H9 (cell line): ENCODE measurements around the gene YIPF3. TPM values are rescaled to one million over a fixed set of nuclear protein-coding genes. Genes with fewer than 3 reads are reported as not detected.

Experiments
- DNase-seq: peaks from one replicate; pipeline ENCODE4 v3.0.0-alpha.2; 2017
- H2AFZ ChIP-seq: one replicate; pipeline ENCODE4 v1.6.1; 2013; ENCODE audit warnings: mild to moderate bottlenecking, low read length, control low read depth, moderate library complexity
- H2AK5ac ChIP-seq: 2 replicates; pipeline ENCODE4 v1.6.1; 2013; ENCODE audit warnings: low read length, control low read depth, mixed read lengths; ENCODE audit not compliant: insufficient read length
- H2BK120ac ChIP-seq: one replicate; pipeline ENCODE4 v1.6.1; 2013; ENCODE audit warnings: low read depth, mild to moderate bottlenecking, low read length, control low read depth, inconsistent platforms; ENCODE audit not compliant: poor library complexity, severe bottlenecking
- H2BK12ac ChIP-seq: 2 replicates; pipeline ENCODE4 v1.6.1; 2013; ENCODE audit warnings: low read length, control low read depth, mixed read lengths, low read depth; ENCODE audit not compliant: insufficient read length
- H2BK15ac ChIP-seq: 2 replicates; pipeline ENCODE4 v1.6.1; 2013; ENCODE audit warnings: low read depth, low read length, control low read depth
- H2BK20ac ChIP-seq: one replicate; pipeline ENCODE4 v1.6.1; 2013; ENCODE audit warnings: low read depth, mild to moderate bottlenecking, low read length, control low read depth, inconsistent platforms; ENCODE audit not compliant: poor library complexity, severe bottlenecking
- H2BK5ac ChIP-seq: 2 replicates; pipeline ENCODE4 v1.6.1; 2013; ENCODE audit warnings: low read length, control low read depth, mixed read lengths; ENCODE audit not compliant: insufficient read length
- H3K14ac ChIP-seq: 2 replicates; pipeline ENCODE4 v1.6.1; 2013; ENCODE audit warnings: low read length, control low read depth; ENCODE audit not compliant: insufficient read depth
- H3K18ac ChIP-seq: 2 replicates; pipeline ENCODE4 v1.6.1; 2013; ENCODE audit warnings: low read depth, mild to moderate bottlenecking, mixed read lengths, low read length, control low read depth; ENCODE audit not compliant: insufficient read length
- H3K23ac ChIP-seq: 2 replicates; pipeline ENCODE4 v1.6.1; 2013; ENCODE audit warnings: low read length, control low read depth, mixed read lengths, low read depth; ENCODE audit not compliant: insufficient read length
- H3K23me2 ChIP-seq: 2 replicates; pipeline ENCODE4 v1.6.1; 2013; ENCODE audit warnings: low read depth, mild to moderate bottlenecking, mixed read lengths, low read length, control low read depth; ENCODE audit not compliant: insufficient read length, poor library complexity, severe bottlenecking
- H3K27ac ChIP-seq: 2 replicates; pipeline ENCODE4 v1.5.1; 2013; ENCODE audit warnings: low read length, control low read depth, mixed read lengths, low read depth; ENCODE audit not compliant: insufficient read length
- H3K27me3 ChIP-seq: 2 replicates; pipeline ENCODE4 v1.6.1; 2013; ENCODE audit warnings: low read length, control low read depth, inconsistent platforms; ENCODE audit not compliant: insufficient read depth
- H3K4ac ChIP-seq: 2 replicates; pipeline ENCODE4 v1.6.1; 2013; ENCODE audit warnings: low read depth, mild to moderate bottlenecking, control low read depth, inconsistent platforms, low read length, moderate library complexity
- H3K4me1 ChIP-seq: 2 replicates; pipeline ENCODE4 v1.6.1; 2013; ENCODE audit warnings: low read length, control low read depth, inconsistent platforms; ENCODE audit not compliant: insufficient read depth
- H3K4me2 ChIP-seq: 2 replicates; pipeline ENCODE4 v1.6.1; 2013; ENCODE audit warnings: low read length, control low read depth, mixed read lengths; ENCODE audit not compliant: insufficient read length, insufficient read depth
- H3K56ac ChIP-seq: 2 replicates; pipeline ENCODE4 v1.6.1; 2013; ENCODE audit warnings: low read depth, mild to moderate bottlenecking, mixed read lengths, low read length, control low read depth; ENCODE audit not compliant: insufficient read length
- H3K79me1 ChIP-seq: 2 replicates; pipeline ENCODE4 v1.6.1; 2013; ENCODE audit warnings: low read depth, mild to moderate bottlenecking, moderate library complexity, low read length, control low read depth, inconsistent platforms; ENCODE audit not compliant: insufficient read depth, poor library complexity, severe bottlenecking
- H3K79me2 ChIP-seq: 2 replicates; pipeline ENCODE4 v1.6.1; 2013; ENCODE audit warnings: low read length, control low read depth, inconsistent platforms; ENCODE audit not compliant: insufficient read depth
- H3K9ac ChIP-seq: 2 replicates; pipeline ENCODE4 v1.6.1; 2013; ENCODE audit warnings: low read length, control low read depth, mixed read lengths; ENCODE audit not compliant: insufficient read length; ENCODE audit errors: extremely low read depth
- H3K9me3 ChIP-seq: one replicate; pipeline ENCODE4 v1.6.1; 2013; ENCODE audit warnings: low read depth, low read length, inconsistent platforms; ENCODE audit not compliant: control insufficient read depth
- H3T11ph ChIP-seq: one replicate; pipeline ENCODE4 v1.6.1; 2013; ENCODE audit warnings: mild to moderate bottlenecking, low read length, control low read depth, inconsistent platforms
- H4K20me1 ChIP-seq: one replicate; pipeline ENCODE4 v1.6.1; 2013; ENCODE audit not compliant: control insufficient read depth, insufficient read length, insufficient read depth
- H4K5ac ChIP-seq: 2 replicates; pipeline ENCODE4 v1.6.1; 2013; ENCODE audit warnings: low read depth, mild to moderate bottlenecking, mixed read lengths, low read length, control low read depth; ENCODE audit not compliant: insufficient read length
- H4K8ac ChIP-seq: replicated peaks from 2 replicates; pipeline ENCODE4 v1.6.1; 2013; ENCODE audit warnings: low read length, control low read depth, mixed read lengths, low read depth; ENCODE audit not compliant: insufficient read length
- H4K91ac ChIP-seq: 2 replicates; pipeline ENCODE4 v1.6.1; 2013; ENCODE audit warnings: low read depth, mild to moderate bottlenecking, moderate library complexity, mixed read lengths, low read length, control low read depth; ENCODE audit not compliant: insufficient read length
- H3K27ac Mint-ChIP-seq, 3 experiments: 2 replicates in 2 of 3; 3 replicates in 1 of 3; pipeline ENCODE4 v1.8.0; 2020 to 2021; ENCODE audit warnings: mixed read lengths in 3 of 3, mild to moderate bottlenecking in 1 of 3, moderate library complexity in 1 of 3
- H3K27me3 Mint-ChIP-seq: 2 replicates; pipeline ENCODE4 v1.8.0; 2021; ENCODE audit warnings: low read depth, mild to moderate bottlenecking, moderate library complexity, mixed read lengths
- H3K36me3 Mint-ChIP-seq, 3 experiments: 2 replicates in 2 of 3; 3 replicates in 1 of 3; pipeline ENCODE4 v1.8.0; 2020 to 2021; ENCODE audit warnings: low read depth in 3 of 3, mixed read lengths in 3 of 3; ENCODE audit not compliant: insufficient read depth in 1 of 3
- H3K4me1 Mint-ChIP-seq, 2 experiments: 2 replicates each; pipeline ENCODE4 v1.8.0; 2020; ENCODE audit warnings: mixed read lengths in 2 of 2
- H3K4me3 Mint-ChIP-seq, 2 experiments: 2 replicates in 1 of 2; 3 replicates in 1 of 2; pipeline ENCODE4 v1.8.0; 2020 to 2021; ENCODE audit warnings: mild to moderate bottlenecking in 2 of 2, mixed read lengths in 2 of 2, moderate library complexity in 1 of 2
- H3K9me3 Mint-ChIP-seq, 2 experiments: 2 replicates in 1 of 2; 3 replicates in 1 of 2; pipeline ENCODE4 v1.8.0; 2020; ENCODE audit warnings: mild to moderate bottlenecking in 2 of 2, mixed read lengths in 2 of 2, moderate library complexity in 1 of 2
- WGBS: extraction: QIAGEN DNeasy Blood & Tissue Kit; methylation state at CpG from one replicate; pipeline ENCODE4 v1.1.7; 2013; ENCODE audit warnings: missing lambda C conversion rate, low lambda C conversion rate, mixed read lengths; ENCODE audit not compliant: insufficient read length; ENCODE audit errors: extremely low coverage; 5-methylcytosine and 5-hydroxymethylcytosine counted together
- total RNA-seq: library from RNA; stranded (reverse); gene quantifications from 2 replicates; pipeline ENCODE4 v1.2.1, GENCODE V29; 2021
- TF ChIP-seq, protein P1 (sequence below): fragments of 200-600 bp; sonication (generic); conservative IDR thresholded peaks from 3 replicates; pipeline ENCODE4 v1.8.0; 2021; ENCODE audit warnings: antibody characterized with exemption, mild to moderate bottlenecking

YIPF3 gene
- total RNA-seq, 1 experiment from 2014 or later = 84.5 TPM

DNA sequence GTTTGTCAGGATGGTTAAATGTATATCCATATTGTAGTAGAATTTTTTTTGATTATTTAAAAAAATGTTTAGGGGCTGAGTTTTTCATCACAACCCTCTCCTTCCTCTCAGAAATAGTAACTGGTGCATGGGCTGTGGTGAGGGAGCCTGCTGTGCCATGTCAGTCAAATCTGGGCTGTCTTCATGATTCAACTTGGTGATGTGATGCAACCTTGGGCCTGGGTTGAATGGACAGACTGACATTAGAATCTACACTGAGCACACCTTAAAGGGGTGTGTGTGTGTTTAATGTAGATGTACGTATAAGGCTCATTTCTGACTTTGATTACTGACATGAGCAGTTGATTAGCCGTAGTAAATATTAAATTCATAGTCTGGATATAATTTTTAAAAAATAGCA lies 35.7 kb downstream of the YIPF3 start:
- H2BK20ac ChIP-seq = no peak overlapping the region
- H2BK5ac ChIP-seq = no peak overlapping the region
- H2AFZ ChIP-seq = no peak overlapping the region
- H2BK12ac ChIP-seq = no peak overlapping the region
- H3K9ac ChIP-seq = peak overlapping the region; percentile 13
- H3K9me3 ChIP-seq = no peaks in the 10 kb centered on the region
- Mint-ChIP-seq H3K36me3 (peaks cover 0 to 3% (median 2%) of the 10 kb centered on the region in 3 experiments; a peak in 2 of 7 replicates), H3K27me3 (no peaks in the 10 kb centered on the region), H3K27ac (peak overlapping the region in 2 of 3 experiments; percentile 22 to 37; a peak in 2 of 7 replicates), H3K4me3 (no peak overlapping the region), H3K9me3 (no peaks in the 10 kb centered on the region), H3K4me1 (peaks cover 44 to 50% of the 10 kb centered on the region in 2 experiments)
- H3K23ac ChIP-seq = no peak overlapping the region
- peaks cover 10% of the 10 kb centered on the region for H3K23me2 ChIP-seq
- H3K4me2 ChIP-seq = no peak overlapping the region
- no peak overlapping the region for H2AK5ac ChIP-seq
- no peak overlapping the region for H2BK120ac ChIP-seq
- H4K5ac ChIP-seq = no peak overlapping the region
- H2BK15ac ChIP-seq = 0 out of 2 replicates have a peak overlapping the region, but pooled peaks have one; percentile 75
- H3K79me1 ChIP-seq = peaks cover 10% of the 10 kb centered on the region
- H3K27me3 ChIP-seq = no peaks in the 10 kb centered on the region
- no CpG with 5 or more reads among the region's 2 CpGs for WGBS
- H3K4ac ChIP-seq = no peak overlapping the region
- TF ChIP-seq, protein P1, sequence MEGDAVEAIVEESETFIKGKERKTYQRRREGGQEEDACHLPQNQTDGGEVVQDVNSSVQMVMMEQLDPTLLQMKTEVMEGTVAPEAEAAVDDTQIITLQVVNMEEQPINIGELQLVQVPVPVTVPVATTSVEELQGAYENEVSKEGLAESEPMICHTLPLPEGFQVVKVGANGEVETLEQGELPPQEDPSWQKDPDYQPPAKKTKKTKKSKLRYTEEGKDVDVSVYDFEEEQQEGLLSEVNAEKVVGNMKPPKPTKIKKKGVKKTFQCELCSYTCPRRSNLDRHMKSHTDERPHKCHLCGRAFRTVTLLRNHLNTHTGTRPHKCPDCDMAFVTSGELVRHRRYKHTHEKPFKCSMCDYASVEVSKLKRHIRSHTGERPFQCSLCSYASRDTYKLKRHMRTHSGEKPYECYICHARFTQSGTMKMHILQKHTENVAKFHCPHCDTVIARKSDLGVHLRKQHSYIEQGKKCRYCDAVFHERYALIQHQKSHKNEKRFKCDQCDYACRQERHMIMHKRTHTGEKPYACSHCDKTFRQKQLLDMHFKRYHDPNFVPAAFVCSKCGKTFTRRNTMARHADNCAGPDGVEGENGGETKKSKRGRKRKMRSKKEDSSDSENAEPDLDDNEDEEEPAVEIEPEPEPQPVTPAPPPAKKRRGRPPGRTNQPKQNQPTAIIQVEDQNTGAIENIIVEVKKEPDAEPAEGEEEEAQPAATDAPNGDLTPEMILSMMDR = no peak
- H4K20me1 ChIP-seq = no peaks in the 10 kb centered on the region
- peaks cover 15% of the 10 kb centered on the region; the same call in 1 of the 2 replicates for H3K4me1 ChIP-seq
- no peak overlapping the region for H4K91ac ChIP-seq
- no peak overlapping the region for H4K8ac ChIP-seq
- H3K18ac ChIP-seq = no peak overlapping the region
- H3K27ac ChIP-seq = no peak overlapping the region
- H3T11ph ChIP-seq = no peak overlapping the region
- H3K79me2 ChIP-seq = peaks cover 27% of the 10 kb centered on the region
- no peak overlapping the region for H3K14ac ChIP-seq
- DNase-seq = no peak
- H3K56ac ChIP-seq = no peak overlapping the region
